ENCODE measurements around the gene CDK8. TPM values are rescaled to one million over a fixed set of nuclear protein-coding genes. Genes with fewer than 3 reads are reported as not detected.

The CDK8 gene
- total RNA-seq, 1 experiment from 2014 or later = 16.0 TPM

DNA sequence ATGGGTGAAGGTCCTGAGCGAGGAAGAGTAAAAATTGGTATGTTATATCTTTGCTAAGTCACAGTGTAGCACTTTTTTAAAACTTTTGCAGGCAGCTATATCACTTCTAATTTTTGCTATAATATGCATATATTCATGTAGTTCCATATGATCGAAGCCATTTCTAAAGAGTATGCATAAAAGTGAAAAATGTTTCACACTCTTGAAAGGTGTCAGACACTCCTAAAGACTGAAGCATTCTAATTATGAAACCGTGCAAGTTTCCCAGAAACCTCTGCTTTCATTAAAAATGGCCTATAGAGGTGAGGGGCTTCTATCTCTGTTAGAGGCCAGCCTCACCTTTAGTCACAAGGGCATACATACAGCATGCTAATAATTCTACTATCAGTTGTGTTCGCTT lies 128.9 kb downstream of the CDK8 start:
- DNase-seq (ENCODE audit: low spot score) = no peak

GRCh38 chr13:26384587-26384986 lies 130.7 kb downstream of the CDK8 start:
- DNase-seq (ENCODE audit: low spot score) = no peak

DNA sequence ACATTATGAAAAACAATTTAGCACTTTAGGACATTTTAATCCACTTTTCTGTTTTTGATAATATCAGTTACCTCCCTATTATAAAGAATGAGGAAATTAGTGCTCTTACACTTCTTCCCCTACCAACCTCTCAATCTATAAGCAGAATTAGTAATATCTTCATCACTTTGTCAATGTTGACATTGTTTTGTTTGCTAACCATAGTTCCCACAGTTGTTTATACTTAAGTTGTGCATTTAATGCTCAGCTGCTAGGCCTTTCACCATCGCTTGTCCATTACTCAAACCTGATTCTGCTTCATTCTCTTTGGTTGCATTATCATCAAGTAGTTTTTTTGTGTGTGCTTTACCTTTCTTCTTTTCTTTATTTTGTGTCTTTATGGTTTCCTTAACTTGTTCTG lies 132.1 kb downstream of the CDK8 start:
- DNase-seq (ENCODE audit: low spot score) = no peak

DNA sequence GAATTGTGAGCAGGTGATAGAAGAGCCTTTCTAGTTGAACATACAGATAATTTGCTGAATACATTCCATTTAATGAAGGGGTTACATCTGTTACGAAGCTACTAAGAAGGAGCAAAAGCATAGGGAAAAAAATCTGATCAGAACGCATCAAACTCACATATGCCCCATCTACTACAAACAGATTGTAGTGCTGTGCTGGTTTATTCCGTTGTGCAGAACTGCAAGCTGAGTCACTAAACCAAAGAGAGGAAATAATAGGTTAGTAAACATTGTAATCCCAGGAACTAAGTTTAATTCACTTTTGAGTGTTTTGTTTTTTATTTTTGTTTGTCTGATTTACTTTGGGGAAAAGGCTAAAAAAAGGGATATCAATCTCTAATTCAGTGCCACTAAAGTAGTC lies 136.3 kb downstream of the CDK8 start:
- no peak for DNase-seq (ENCODE audit: low spot score)

DNA sequence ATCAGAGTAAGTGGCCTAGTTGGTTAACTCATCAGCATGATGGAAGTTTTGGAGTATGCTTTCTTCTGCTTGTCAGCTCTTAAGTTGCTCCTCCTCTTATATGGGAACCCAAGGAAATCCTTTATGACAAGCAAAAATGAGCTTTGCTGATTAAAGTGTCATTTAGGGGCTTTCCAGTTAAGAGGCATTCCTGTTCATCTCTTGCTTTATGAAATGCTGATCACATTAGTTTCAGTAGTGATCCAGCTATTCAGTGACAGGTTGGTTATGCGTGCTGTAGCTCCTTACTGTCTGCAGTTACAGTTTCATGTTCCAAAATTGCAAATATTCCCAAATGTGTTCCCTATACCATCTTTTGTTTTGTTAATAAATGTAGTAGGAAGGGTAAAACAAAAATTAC lies 146.6 kb downstream of the CDK8 start:
- DNase-seq (ENCODE audit: low spot score) = no peak

GRCh38 chr13:26401069-26401468 lies 147.1 kb downstream of the CDK8 start:
- no peak for DNase-seq (ENCODE audit: low spot score)

- DNase-seq (ENCODE audit: low spot score) = no peak
Observed at GRCh38 chr13:26401578-26402021, 147.7 kb downstream of the CDK8 start.

- DNase-seq (ENCODE audit: low spot score) = no peak
Observed at GRCh38 chr13:26406791-26407190, 152.9 kb downstream of the CDK8 start.

- no peak for DNase-seq (ENCODE audit: low spot score)
Observed at GRCh38 chr13:26411206-26411605, 157.3 kb downstream of the CDK8 start.

DNA sequence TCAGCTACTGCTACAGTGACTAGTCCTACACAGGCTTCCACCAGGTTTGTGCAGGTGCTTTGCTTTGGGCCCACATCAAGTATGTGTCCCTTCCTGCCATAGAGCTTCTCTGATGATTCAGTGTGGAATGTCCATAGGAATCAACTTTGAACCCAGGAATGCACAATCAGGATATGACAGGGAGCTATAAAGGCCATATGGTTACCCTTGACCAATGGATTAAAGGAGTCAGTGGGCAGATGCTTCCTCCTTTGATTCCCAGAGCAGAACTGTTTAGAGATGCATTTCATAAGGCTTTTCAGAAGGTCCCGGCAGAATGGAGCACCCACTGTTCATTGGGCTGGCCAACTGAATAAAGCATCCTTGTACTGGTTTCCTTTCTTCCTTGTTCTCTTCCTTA lies 158.3 kb downstream of the CDK8 start:
- DNase-seq (ENCODE audit: low spot score) = no peak

DNA sequence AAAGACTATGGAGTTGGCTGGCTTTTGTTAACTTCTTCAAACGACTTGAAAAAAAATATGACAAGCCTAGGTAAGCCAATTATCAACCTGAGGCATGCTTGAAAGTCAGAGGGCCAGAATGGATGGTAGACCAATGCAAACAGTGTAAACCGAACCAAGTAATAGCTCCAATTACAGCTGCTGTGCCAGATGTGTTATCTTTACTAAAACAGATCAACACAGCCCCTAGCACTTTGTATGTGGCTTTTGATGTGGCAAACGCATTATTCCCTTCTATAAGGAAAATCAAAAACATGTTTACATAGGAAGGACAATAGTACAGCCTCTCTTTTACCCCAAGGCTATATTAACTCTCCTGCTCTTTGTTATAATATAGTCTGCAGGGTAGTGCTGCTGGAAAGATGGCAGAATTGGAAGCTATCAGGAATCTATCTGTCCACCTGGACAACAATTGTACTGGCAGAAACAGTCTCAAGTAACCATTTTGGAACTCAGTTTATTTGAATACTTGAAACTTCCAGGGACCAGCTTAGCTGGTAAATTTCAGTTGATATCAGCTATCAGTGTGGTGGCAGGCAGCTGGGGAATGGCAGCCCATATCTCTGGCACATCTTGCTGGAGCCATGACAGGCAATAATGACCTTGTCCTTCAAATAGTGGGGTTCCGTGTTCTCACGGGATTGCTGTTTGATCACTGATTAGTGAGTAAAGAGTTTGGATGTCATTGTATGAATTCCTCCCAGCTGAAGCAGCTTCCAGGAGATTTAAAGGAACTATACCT lies 159.2 kb downstream of the CDK8 start:
- no peak for DNase-seq (ENCODE audit: low spot score)

- DNase-seq (ENCODE audit: low spot score) = no peak
Observed at GRCh38 chr13:26420282-26420960, 166.5 kb downstream of the CDK8 start.

GRCh38 chr13:26422036-26422435 lies 168.1 kb downstream of the CDK8 start:
- no peak for DNase-seq (ENCODE audit: low spot score)

GRCh38 chr13:26423629-26424028 lies 169.7 kb downstream of the CDK8 start:
- DNase-seq (ENCODE audit: low spot score) = no peak

GRCh38 chr13:26424181-26424580 lies 170.3 kb downstream of the CDK8 start:
- DNase-seq (ENCODE audit: low spot score) = no peak

GRCh38 chr13:26425443-26426358 lies 171.8 kb downstream of the CDK8 start:
- DNase-seq (ENCODE audit: low spot score) = no peak

- DNase-seq (ENCODE audit: low spot score) = no peak
Observed at GRCh38 chr13:26433776-26434175, 179.8 kb downstream of the CDK8 start.

DNA sequence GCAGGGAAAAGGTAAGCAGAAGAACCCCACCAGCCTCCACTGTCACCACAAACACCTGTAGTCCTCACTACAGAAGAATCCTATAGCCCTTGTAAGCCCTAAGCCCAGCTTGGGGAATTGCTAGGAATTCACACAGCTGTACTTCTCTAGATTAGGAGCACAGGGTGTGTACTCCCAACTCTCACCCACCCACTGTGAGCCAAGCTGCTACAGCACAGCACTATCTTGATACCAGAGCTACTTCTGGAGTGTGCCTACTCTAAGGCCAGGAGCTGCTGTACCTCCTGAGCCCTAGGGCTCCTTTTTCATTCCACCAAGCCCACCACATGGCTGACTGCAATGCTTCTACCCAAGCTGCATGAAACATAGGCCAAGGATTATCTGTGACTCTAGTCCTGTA lies 181.2 kb downstream of the CDK8 start:
- DNase-seq (ENCODE audit: low spot score) = no peak

- DNase-seq (ENCODE audit: low spot score) = no peak
Observed at GRCh38 chr13:26435646-26436045, 181.7 kb downstream of the CDK8 start.

- no peak for DNase-seq (ENCODE audit: low spot score)
Observed at GRCh38 chr13:26436914-26437313, 183.0 kb downstream of the CDK8 start.

DNA sequence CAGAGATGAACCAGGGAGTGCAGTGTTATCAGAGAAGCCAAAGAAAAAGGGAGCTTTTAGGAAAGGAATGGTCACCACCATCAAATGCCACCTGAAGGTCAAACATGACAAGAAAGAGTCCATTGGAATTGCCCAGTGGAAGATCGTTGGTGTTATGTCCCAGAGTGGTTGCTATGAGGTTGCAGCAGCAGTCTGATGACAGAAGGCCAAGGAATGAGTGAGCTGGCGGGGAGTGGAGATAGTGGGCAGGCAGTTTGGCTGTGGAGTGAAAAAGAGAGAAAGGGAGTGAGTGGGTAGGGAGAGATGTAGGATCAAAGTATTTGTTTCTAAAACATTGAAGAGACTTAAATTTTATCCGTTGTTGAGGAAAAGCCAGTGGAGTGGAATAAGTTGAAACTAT lies 186.2 kb downstream of the CDK8 start:
- DNase-seq (ENCODE audit: low spot score) = no peak

DNA sequence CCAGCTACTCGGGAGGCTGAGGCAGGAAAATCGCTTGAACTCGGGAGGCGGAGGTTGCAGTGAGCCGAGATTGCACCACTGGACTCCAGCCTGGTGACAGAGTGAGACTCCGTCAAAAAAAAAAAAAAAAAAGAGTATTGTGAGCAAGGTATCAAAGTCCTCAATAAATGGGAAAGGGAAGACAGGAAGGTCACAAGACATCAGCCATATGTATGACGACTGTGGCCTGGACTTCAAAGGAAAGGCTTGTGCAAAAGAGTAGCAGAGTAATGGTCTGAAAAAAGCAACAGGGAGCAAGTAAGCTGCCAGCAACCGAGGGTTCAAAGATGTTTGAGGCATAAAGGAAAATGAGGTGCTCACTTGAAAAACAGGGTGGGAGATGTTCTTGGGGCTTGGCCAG lies 187.5 kb downstream of the CDK8 start:
- DNase-seq (ENCODE audit: low spot score) = no peak
